GM23338 (cell line): ENCODE data around the gene ZNF326. TPM values are rescaled to one million over a fixed set of nuclear protein-coding genes. Genes with fewer than 3 reads are reported as not detected.

Experiments
- ATAC-seq: fragments of 200-7000 bp; cut with Tn5 transposase; 3 replicates; pipeline ENCODE4 v1.9.1; 2020
- DNase-seq: peaks from one replicate; pipeline ENCODE4 v3.0.0-alpha.2; 2015; ENCODE audit warnings: low spot score
- H2AFZ ChIP-seq: fragments of 200-600 bp; sonication (generic); 2 replicates; pipeline ENCODE4 v1.8.0; 2016; ENCODE audit warnings: antibody characterized with exemption, mild to moderate bottlenecking, moderate library complexity
- H3F3A ChIP-seq: fragments of 200-600 bp; sonication (generic); replicated peaks from 2 replicates; pipeline ENCODE4 v1.8.0; 2017; ENCODE audit warnings: antibody characterized with exemption, mixed run types, low read depth
- H3K27ac ChIP-seq: fragments of 200-600 bp; sonication (generic); 2 replicates; pipeline ENCODE4 v1.6.1; 2016; ENCODE audit warnings: low read depth
- H3K27me3 ChIP-seq: fragments of 200-600 bp; sonication (generic); 2 replicates; pipeline ENCODE4 v1.8.0; 2016; ENCODE audit warnings: mild to moderate bottlenecking, mixed run types, moderate library complexity; ENCODE audit not compliant: insufficient read depth
- H3K36me3 ChIP-seq: fragments of 200-600 bp; sonication (generic); 2 replicates; pipeline ENCODE4 v1.8.0; 2016; ENCODE audit warnings: mild to moderate bottlenecking; ENCODE audit not compliant: insufficient read depth
- H3K4me1 ChIP-seq: fragments of 200-600 bp; sonication (generic); 2 replicates; pipeline ENCODE4 v1.8.0; 2016; ENCODE audit warnings: mild to moderate bottlenecking, moderate library complexity; ENCODE audit not compliant: insufficient read depth
- H3K4me2 ChIP-seq: fragments of 200-600 bp; sonication (generic); 2 replicates; pipeline ENCODE4 v1.7.1; 2017; ENCODE audit warnings: mixed run types
- H3K4me3 ChIP-seq: fragments of 200-600 bp; sonication (generic); 2 replicates; pipeline ENCODE4 v1.6.1; 2016; ENCODE audit warnings: mixed run types
- H3K79me2 ChIP-seq: fragments of 200-600 bp; sonication (generic); replicated peaks from 2 replicates; pipeline ENCODE4 v1.8.0; 2017; ENCODE audit warnings: mild to moderate bottlenecking; ENCODE audit not compliant: insufficient read depth
- H3K9me2 ChIP-seq: fragments of 200-600 bp; sonication (generic); 2 replicates; pipeline ENCODE4 v1.8.0; 2017; ENCODE audit not compliant: insufficient read depth
- H4K20me1 ChIP-seq: fragments of 200-600 bp; sonication (generic); replicated peaks from 2 replicates; pipeline ENCODE4 v1.8.0; 2017; ENCODE audit warnings: mild to moderate bottlenecking; ENCODE audit not compliant: insufficient read depth
- H3K27ac Mint-ChIP-seq: 2 replicates; pipeline ENCODE4 v1.8.0; 2020; ENCODE audit warnings: inconsistent platforms, mild to moderate bottlenecking, moderate library complexity, mixed read lengths
- H3K27me3 Mint-ChIP-seq: 3 replicates; pipeline ENCODE4 v1.8.0; 2022; ENCODE audit warnings: low read depth, mild to moderate bottlenecking, moderate library complexity, mixed read lengths, inconsistent platforms; ENCODE audit not compliant: insufficient read depth, poor library complexity
- H3K36me3 Mint-ChIP-seq: 3 replicates; pipeline ENCODE4 v1.8.0; 2021; ENCODE audit warnings: low read depth, mild to moderate bottlenecking, inconsistent platforms, moderate library complexity, mixed read lengths
- H3K4me1 Mint-ChIP-seq: 3 replicates; pipeline ENCODE4 v1.8.0; 2020; ENCODE audit warnings: mild to moderate bottlenecking, inconsistent platforms, mixed read lengths
- H3K4me3 Mint-ChIP-seq: 3 replicates; pipeline ENCODE4 v1.8.0; 2021; ENCODE audit warnings: moderate library complexity, mild to moderate bottlenecking, inconsistent platforms, mixed read lengths
- H3K9me3 Mint-ChIP-seq: 3 replicates; pipeline ENCODE4 v1.8.0; 2020; ENCODE audit warnings: moderate library complexity, mild to moderate bottlenecking, inconsistent platforms, mixed read lengths
- CREB1 ChIP-seq: fragments of 250-450 bp; sonication (Bioruptor Pico); IDR thresholded peaks from 2 replicates; pipeline ENCODE4 v1.5.0; 2020; ENCODE audit warnings: low read depth, mild to moderate bottlenecking, moderate library complexity
- ETS1 ChIP-seq: IDR thresholded peaks from 2 replicates; pipeline ENCODE4 v1.6.1; 2016; ENCODE audit warnings: antibody characterized with exemption
- EZH2 ChIP-seq: fragments of 200-600 bp; sonication (generic); IDR thresholded peaks from one replicate; pipeline ENCODE4 v1.8.0; 2017; ENCODE audit warnings: antibody characterized with exemption, mild to moderate bottlenecking, low read depth; ENCODE audit not compliant: unreplicated experiment
- EZH2phosphoT487 ChIP-seq: fragments of 200-600 bp; sonication (generic); IDR thresholded peaks from one replicate; pipeline ENCODE4 v1.8.1; 2018; ENCODE audit warnings: antibody characterized with exemption; ENCODE audit not compliant: unreplicated experiment
- JUNB ChIP-seq: IDR thresholded peaks from one replicate; pipeline ENCODE4 v1.6.1; 2016; ENCODE audit warnings: antibody characterized with exemption; ENCODE audit not compliant: unreplicated experiment
- NANOG ChIP-seq: IDR thresholded peaks from 2 replicates; pipeline ENCODE4 v1.6.1; 2016; ENCODE audit warnings: antibody characterized with exemption, borderline replicate concordance
- POLR2AphosphoS5 ChIP-seq: IDR thresholded peaks from 2 replicates; pipeline ENCODE4 v1.6.1; 2016; ENCODE audit warnings: antibody characterized with exemption, low read depth
- REST ChIP-seq: IDR thresholded peaks from one replicate; pipeline ENCODE4 v1.6.1; 2018; ENCODE audit warnings: antibody characterized with exemption; ENCODE audit not compliant: unreplicated experiment
- STAT1 ChIP-seq: IDR thresholded peaks from one replicate; pipeline ENCODE4 v1.6.1; 2016; ENCODE audit warnings: antibody characterized with exemption; ENCODE audit not compliant: unreplicated experiment
- ZNF114 ChIP-seq: fragments of 250-450 bp; sonication (Bioruptor Pico); IDR thresholded peaks from 2 replicates; pipeline ENCODE4 v1.5.0; 2020; ENCODE audit warnings: mild to moderate bottlenecking, moderate library complexity
- ZNF331 ChIP-seq: fragments of 250-450 bp; sonication (Bioruptor Pico); IDR thresholded peaks from 2 replicates; pipeline ENCODE4 v1.5.0; 2020; ENCODE audit warnings: low read depth, mild to moderate bottlenecking, moderate library complexity
- polyA plus RNA-seq: library from polyadenylated mRNA; unstranded; fragments of >200 nt; fragmentation: Nextera tagmentation; extraction: Ambion mirVana; gene quantifications from 2 replicates; pipeline ENCODE4 v1.2.1, GENCODE V29; 2016
- total RNA-seq: library from RNA; depleted of rRNA; stranded (reverse); fragments of >200 nt; shearing (Covaris generic); gene quantifications from 2 replicates; pipeline ENCODE4 v1.2.3, GENCODE V29; 2014
- TF ChIP-seq, protein P1 (sequence below): fragments of 250-450 bp; sonication (Bioruptor Pico); IDR thresholded peaks from 2 replicates; pipeline ENCODE4 v1.5.0; 2020; ENCODE audit warnings: mild to moderate bottlenecking, moderate library complexity
- TF ChIP-seq, protein P2 (sequence below), 2 experiments: fragments of 200-600 bp in 1 of 2; sonication (generic) in 1 of 2; conservative IDR thresholded peaks; 2 replicates each; pipeline versions ENCODE4 v1.5.1 to v1.6.1; 2016 to 2017; ENCODE audit warnings: antibody characterized with exemption in 2 of 2, low read depth in 2 of 2, mild to moderate bottlenecking in 2 of 2, moderate library complexity in 1 of 2

ZNF326 gene
- total and polyA plus RNA-seq, 2 experiments from 2014 or later: 28.6 to 35.1 TPM

- H3K27ac Mint-ChIP-seq: no peak overlapping the region
- no peaks in the 10 kb centered on the region for H3K4me1 Mint-ChIP-seq
- Histone ChIP-seq H3K27ac (no peak overlapping the region), H3K79me2 (no peaks in the 10 kb centered on the region), H3K4me1 (no peaks in the 10 kb centered on the region; the same call in 1 of the 2 replicates), H3K36me3 (no peaks in the 10 kb centered on the region), H4K20me1 (no peaks in the 10 kb centered on the region), H3K9me2 (no peaks in the 10 kb centered on the region; the same call in 1 of the 2 replicates), H3K4me3 (no peak overlapping the region), H3K27me3 (no peaks in the 10 kb centered on the region), H3F3A (no peaks in the 10 kb centered on the region), H3K4me2 (no peak overlapping the region), H2AFZ (peak overlapping the region; percentile 69; the same call in 1 of the 2 replicates)
- no peak for TF ChIP-seq CREB1 (CRISPR knock-in tag)
- TF ChIP-seq, protein P1, sequence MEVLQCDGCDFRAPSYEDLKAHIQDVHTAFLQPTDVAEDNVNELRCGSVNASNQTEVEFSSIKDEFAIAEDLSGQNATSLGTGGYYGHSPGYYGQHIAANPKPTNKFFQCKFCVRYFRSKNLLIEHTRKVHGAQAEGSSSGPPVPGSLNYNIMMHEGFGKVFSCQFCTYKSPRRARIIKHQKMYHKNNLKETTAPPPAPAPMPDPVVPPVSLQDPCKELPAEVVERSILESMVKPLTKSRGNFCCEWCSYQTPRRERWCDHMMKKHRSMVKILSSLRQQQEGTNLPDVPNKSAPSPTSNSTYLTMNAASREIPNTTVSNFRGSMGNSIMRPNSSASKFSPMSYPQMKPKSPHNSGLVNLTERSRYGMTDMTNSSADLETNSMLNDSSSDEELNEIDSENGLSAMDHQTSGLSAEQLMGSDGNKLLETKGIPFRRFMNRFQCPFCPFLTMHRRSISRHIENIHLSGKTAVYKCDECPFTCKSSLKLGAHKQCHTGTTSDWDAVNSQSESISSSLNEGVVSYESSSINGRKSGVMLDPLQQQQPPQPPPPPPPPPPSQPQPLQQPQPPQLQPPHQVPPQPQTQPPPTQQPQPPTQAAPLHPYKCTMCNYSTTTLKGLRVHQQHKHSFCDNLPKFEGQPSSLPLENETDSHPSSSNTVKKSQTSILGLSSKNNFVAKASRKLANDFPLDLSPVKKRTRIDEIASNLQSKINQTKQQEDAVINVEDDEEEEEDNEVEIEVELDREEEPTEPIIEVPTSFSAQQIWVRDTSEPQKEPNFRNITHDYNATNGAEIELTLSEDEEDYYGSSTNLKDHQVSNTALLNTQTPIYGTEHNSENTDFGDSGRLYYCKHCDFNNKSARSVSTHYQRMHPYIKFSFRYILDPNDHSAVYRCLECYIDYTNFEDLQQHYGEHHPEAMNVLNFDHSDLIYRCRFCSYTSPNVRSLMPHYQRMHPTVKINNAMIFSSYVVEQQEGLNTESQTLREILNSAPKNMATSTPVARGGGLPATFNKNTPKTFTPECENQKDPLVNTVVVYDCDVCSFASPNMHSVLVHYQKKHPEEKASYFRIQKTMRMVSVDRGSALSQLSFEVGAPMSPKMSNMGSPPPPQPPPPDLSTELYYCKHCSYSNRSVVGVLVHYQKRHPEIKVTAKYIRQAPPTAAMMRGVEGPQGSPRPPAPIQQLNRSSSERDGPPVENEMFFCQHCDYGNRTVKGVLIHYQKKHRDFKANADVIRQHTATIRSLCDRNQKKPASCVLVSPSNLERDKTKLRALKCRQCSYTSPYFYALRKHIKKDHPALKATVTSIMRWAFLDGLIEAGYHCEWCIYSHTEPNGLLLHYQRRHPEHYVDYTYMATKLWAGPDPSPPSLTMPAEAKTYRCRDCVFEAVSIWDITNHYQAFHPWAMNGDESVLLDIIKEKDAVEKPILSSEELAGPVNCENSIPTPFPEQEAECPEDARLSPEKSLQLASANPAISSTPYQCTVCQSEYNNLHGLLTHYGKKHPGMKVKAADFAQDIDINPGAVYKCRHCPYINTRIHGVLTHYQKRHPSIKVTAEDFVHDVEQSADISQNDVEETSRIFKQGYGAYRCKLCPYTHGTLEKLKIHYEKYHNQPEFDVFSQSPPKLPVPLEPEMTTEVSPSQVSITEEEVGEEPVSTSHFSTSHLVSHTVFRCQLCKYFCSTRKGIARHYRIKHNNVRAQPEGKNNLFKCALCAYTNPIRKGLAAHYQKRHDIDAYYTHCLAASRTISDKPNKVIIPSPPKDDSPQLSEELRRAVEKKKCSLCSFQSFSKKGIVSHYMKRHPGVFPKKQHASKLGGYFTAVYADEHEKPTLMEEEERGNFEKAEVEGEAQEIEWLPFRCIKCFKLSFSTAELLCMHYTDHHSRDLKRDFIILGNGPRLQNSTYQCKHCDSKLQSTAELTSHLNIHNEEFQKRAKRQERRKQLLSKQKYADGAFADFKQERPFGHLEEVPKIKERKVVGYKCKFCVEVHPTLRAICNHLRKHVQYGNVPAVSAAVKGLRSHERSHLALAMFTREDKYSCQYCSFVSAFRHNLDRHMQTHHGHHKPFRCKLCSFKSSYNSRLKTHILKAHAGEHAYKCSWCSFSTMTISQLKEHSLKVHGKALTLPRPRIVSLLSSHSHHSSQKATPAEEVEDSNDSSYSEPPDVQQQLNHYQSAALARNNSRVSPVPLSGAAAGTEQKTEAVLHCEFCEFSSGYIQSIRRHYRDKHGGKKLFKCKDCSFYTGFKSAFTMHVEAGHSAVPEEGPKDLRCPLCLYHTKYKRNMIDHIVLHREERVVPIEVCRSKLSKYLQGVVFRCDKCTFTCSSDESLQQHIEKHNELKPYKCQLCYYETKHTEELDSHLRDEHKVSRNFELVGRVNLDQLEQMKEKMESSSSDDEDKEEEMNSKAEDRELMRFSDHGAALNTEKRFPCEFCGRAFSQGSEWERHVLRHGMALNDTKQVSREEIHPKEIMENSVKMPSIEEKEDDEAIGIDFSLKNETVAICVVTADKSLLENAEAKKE (CRISPR knock-in tag): no peak
- no peak for TF ChIP-seq STAT1
- TF ChIP-seq NANOG: no peak
- TF ChIP-seq EZH2: no peak
- no peak for TF ChIP-seq EZH2phosphoT487
- TF ChIP-seq ZNF114: no peak
- TF ChIP-seq ETS1: no peak
- TF ChIP-seq JUNB: no peak
- no peak for TF ChIP-seq POLR2AphosphoS5
- no peak for TF ChIP-seq REST
- no peak for TF ChIP-seq ZNF331 (CRISPR knock-in tag)
- TF ChIP-seq, protein P2, sequence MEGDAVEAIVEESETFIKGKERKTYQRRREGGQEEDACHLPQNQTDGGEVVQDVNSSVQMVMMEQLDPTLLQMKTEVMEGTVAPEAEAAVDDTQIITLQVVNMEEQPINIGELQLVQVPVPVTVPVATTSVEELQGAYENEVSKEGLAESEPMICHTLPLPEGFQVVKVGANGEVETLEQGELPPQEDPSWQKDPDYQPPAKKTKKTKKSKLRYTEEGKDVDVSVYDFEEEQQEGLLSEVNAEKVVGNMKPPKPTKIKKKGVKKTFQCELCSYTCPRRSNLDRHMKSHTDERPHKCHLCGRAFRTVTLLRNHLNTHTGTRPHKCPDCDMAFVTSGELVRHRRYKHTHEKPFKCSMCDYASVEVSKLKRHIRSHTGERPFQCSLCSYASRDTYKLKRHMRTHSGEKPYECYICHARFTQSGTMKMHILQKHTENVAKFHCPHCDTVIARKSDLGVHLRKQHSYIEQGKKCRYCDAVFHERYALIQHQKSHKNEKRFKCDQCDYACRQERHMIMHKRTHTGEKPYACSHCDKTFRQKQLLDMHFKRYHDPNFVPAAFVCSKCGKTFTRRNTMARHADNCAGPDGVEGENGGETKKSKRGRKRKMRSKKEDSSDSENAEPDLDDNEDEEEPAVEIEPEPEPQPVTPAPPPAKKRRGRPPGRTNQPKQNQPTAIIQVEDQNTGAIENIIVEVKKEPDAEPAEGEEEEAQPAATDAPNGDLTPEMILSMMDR (conservative IDR thresholded peaks at IDR 0.05; ENCODE audit: low read depth in 2 of 2): no peak
- no peaks in the 10 kb centered on the region for H3K9me3 Mint-ChIP-seq
- H3K4me3 Mint-ChIP-seq: no peak overlapping the region
- no peaks in the 10 kb centered on the region for H3K27me3 Mint-ChIP-seq
- ATAC-seq (no peak), DNase-seq (no peak)
- H3K36me3 Mint-ChIP-seq: no peaks in the 10 kb centered on the region
These were observed 20.0 kb upstream of the ZNF326 start for GRCh38 chr1:89974696-89975470.
